ENCODE results near the gene GJB5.

GRCh38 chr1:34758751-34759150 lies 3.9 kb downstream of the GJB5 start:
- no peak for TF ChIP-seq POLR2A (IDR thresholded peaks at IDR 0.05)
- TF ChIP-seq, protein P1, sequence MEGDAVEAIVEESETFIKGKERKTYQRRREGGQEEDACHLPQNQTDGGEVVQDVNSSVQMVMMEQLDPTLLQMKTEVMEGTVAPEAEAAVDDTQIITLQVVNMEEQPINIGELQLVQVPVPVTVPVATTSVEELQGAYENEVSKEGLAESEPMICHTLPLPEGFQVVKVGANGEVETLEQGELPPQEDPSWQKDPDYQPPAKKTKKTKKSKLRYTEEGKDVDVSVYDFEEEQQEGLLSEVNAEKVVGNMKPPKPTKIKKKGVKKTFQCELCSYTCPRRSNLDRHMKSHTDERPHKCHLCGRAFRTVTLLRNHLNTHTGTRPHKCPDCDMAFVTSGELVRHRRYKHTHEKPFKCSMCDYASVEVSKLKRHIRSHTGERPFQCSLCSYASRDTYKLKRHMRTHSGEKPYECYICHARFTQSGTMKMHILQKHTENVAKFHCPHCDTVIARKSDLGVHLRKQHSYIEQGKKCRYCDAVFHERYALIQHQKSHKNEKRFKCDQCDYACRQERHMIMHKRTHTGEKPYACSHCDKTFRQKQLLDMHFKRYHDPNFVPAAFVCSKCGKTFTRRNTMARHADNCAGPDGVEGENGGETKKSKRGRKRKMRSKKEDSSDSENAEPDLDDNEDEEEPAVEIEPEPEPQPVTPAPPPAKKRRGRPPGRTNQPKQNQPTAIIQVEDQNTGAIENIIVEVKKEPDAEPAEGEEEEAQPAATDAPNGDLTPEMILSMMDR (IDR thresholded peaks at IDR 0.05): no peak
- TF ChIP-seq POLR2AphosphoS5 (IDR thresholded peaks at IDR 0.05): no peak
- no peak for TF ChIP-seq EP300 (IDR thresholded peaks at IDR 0.05)
